GM21528 (cell line): ENCODE results near the gene HSPA1B.
"Not testable (repeated sequence)": the region's sequence is repeated elsewhere in the genome, so short reads cannot be mapped to it uniquely, and the experiment has no call there.

Experiments used
- ATAC-seq: cut with Tn5 transposase; IDR thresholded peaks from one replicate; pipeline ENCODE4 v1.9.1; 2021; ENCODE audit warnings: mild to moderate bottlenecking, moderate library complexity; ENCODE audit not compliant: unreplicated experiment, low FRiP score

The HSPA1B gene

DNA sequence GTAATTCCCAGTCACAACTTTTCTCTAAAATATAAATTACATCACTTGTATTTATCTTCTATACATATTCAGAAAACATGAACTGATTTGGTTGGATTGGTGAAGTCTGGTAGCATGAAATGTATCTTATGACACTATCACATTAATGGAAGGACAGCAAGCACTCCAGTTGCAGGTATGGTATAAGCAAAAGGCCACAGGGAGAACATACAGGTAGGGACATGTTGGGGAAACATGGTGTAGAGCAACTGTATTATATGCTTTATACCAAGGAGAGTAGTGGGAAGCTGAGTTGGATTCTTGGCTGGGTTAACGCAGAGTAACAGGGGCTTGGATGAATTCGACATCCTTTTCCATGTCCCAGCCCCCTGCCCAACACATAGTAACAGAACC lies 30.5 kb upstream of the HSPA1B start:
- ATAC-seq = no peak

DNA sequence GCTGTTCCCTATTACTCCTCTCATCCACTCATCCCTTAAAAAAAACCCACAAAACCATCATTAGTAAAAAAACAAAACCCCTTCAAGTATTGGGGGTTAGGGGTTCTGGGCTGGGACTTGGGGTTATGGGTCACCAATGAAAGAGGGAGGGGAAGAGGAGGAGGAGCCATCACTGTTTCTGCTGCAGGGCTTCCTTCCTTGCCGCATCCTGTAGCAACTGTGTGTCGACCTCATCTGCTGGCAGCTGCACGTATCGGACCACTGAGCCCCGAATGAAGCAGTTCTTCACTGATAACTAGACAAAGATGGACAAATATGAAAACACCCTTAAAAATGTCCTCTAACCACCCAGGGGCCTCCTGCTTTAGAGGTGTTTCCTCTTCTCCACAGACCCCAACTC lies 29.9 kb upstream of the HSPA1B start:
- ATAC-seq = no peak

- no peak for ATAC-seq
Observed at GRCh38 chr6:31799781-31800180, 27.8 kb upstream of the HSPA1B start.

DNA sequence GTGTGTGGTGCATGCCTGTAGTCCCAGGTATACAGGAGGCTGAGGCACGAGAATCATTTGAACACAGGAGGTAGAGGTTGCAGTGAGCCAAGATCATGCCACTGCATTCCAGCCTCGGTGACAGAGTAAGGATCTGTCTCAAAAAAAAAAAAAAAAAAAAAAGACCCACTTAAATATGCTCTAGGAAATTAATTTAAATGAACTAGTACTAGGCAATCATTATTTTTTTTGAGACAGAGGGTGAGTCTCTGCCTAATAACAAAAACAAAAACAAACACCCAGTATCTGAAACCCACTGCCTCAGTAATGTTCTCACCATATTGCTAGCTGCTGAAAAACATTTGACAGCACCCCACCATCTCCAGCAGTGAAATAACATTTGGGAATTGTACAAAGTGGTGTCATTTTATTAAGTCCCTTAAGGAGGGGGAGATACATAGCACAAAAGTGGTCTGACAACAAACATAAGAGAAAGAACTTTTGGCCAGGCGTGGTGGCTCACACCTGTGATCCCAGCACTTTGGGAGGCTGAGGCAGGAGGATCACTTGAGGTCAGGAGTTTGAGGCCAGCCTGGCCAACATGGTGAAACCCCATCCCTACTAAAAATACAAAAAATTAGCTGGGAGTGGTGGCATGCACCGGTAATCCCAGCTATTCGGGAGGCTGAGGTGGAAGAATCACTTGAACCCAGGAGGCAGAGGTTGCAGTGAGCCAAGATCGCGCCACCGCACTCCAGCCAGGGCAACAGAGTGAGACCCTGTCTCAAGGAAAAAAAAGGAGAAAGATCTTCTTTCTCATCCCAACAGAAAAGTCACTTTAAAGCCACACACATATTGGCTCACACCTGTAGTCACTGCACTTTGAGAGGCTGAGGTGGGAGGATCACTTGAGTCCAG lies 26.3 kb upstream of the HSPA1B start:
- ATAC-seq = not testable (repeated sequence)

- no peak for ATAC-seq
Observed at GRCh38 chr6:31805939-31806469, 21.5 kb upstream of the HSPA1B start.

DNA sequence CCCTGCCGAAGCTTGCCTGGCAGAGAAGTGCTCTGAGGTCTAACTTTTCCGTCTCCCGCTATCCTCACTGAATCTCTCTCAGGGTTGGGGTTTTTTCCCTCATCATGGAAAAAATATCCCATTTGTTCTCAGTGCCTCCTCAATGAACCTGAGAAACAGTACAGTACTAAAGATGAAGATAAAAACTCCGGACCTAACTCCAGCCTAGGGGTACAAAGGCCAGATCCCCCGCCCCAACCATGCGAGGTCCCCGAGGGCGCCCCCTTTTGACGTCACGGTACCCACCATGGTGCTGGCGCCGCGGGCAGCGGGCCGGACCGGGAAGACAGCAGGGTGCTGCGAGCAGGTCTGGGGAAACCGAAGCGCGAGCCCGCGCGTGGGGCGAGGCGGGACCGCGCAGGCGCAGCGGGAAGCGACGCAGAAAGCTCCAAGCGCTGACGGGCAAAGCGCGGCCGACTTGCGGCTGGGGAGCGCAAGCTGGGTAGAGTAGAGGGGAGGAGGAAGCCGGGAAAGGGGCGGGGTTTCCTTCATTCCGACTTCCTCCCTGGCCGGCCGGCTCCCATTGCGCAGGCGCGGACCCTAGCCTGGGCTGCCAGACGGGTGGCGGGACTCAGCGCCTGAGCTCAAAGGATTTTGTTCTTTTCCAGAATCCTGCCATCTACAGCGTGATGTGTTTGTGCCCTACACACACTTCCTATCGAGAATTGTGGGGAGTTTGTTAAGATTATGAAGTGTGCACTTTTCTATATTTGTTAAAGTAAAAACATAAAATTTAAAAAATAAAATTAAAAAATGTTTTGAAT lies 20.9 kb upstream of the HSPA1B start, which contains the start of gene LSM2:
Gene LSM2 (minus strand): TSS at position 497 of the 803 bp plus-strand sequence. CDS start 209 bp downstream, at position 288.
- peak; percentile 80 for ATAC-seq

- ATAC-seq = not testable (repeated sequence)
Observed at GRCh38 chr6:31808599-31808998, 18.9 kb upstream of the HSPA1B start.

- ATAC-seq = no peak
Observed at GRCh38 chr6:31811645-31812044, 15.9 kb upstream of the HSPA1B start.

DNA sequence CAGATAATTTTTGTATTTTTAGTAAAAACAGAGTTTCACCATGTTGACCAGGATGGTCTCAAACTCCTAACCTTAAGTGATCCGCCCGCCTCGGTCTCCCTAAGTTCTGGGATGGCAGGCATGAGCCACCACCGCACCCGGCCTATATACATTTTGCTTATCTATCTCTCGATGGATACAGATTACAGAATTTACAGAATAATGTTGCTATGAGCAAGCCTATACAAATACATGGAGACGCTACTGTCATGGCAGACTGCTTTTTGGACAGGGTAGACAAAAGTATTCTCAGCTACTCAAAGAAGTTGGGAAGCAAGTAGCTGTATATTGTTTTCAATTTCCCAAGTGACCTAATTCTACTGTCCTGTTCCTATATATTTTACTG lies 14.1 kb upstream of the HSPA1B start:
- no peak for ATAC-seq

DNA sequence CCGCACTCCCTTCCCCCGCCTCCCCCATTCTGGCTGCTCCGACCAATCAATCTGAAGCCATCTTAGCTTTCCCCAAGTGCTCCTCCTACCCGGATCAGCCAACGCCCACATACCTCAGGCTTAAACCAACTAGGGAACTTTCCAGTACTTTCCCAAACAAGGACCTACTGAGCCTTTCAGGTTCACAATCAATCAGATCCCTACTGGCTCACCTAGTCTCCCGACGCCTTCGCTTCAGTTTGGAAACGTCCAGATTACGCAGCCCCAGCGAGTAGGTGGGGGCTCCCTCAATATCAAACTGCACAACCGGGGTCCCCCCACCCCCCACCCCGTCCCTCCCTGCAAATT lies 12.9 kb upstream of the HSPA1B start:
- no peak for ATAC-seq

- no peak for ATAC-seq
Observed at GRCh38 chr6:31815025-31815838, 12.3 kb upstream of the HSPA1B start, which contains the start of the genes HSPA1A and HSPA1L. TSS of gene HSPA1A (plus strand) at chr6:31815543. CDS start at chr6:31815757, 214 bp downstream. TSS of gene HSPA1L (minus strand) at chr6:31815283. CDS start at chr6:31811972, 3,311 bp downstream.

GRCh38 chr6:31817133-31817928 lies 10.2 kb upstream of the HSPA1B start:
- ATAC-seq = not testable (repeated sequence)

DNA sequence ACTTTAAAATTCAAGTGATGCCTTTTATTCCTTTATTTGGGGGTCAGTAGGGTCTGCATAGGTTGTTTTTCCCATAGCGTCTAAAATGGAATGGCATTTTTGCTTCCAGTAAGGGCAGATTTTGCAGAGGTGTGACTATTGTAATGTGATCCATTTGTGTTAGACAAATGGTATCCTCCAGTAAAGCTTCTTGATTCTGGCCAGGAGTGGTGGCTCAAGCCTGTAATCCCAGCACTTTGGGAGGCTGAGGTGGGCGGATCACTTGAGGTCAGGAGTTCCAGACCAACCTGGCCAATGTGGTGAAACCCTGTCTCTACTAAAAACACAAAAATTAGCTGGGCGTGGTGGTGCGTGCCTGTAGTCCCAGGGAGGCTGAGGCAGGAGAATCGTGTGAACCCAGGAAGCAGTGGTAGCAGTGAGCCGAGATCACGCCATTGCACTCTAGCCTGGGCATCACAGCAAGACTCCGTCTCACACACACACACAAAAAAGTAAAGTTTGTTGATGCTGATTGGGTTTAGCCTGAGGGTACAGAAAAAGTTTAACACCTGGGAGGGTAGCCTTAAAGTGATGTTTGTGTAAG lies 9.5 kb upstream of the HSPA1B start:
- ATAC-seq = not testable (repeated sequence)

- ATAC-seq = no peak
Observed at GRCh38 chr6:31819871-31820299, 7.7 kb upstream of the HSPA1B start.

- not testable (repeated sequence) for ATAC-seq
Observed at GRCh38 chr6:31820399-31820798, 7.1 kb upstream of the HSPA1B start.

- ATAC-seq = no peak
Observed at GRCh38 chr6:31821301-31822035, 6.1 kb upstream of the HSPA1B start.

DNA sequence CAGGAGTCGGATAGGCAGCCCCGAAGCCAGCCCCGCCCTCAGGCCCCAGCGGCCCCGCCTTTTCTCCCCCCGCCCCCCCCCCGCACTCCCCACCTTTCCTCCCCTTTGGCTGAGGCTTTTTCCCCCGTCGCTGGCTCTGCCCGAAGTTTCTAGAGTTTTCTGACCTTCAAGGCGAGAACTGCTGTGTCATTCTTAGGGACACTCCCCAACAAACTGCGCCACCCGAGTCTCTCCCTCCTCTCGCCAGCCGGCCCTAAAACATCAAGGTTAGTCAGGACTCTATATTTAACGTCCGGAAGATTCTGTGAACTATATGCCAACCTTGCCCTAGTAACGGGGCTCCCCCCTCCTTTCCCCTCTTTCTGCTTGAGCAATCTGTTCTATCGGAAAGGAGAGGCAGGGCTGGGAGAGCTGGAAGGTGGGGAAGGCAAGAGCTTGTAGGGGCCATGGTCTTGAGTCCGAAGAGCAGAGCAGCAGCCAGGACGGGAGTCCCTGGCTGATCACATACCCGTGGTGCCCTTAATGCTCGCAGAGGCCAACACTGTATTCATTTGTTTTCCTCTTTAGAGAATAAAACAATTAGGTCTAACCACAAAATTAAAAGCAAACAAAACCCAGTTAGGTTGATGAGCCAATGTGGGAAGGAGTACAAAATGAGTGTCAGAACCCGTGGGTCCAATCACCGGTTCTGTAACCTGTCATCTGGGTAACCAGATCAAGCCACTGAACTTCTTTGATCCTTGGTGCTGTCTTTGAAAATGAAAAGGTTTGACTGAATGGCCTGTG lies 5.3 kb upstream of the HSPA1B start:
- ATAC-seq = no peak
